ENCODE data around the gene TEKT5.
A peak's percentile ranks its signal among the peaks of the same experiment; 100 is the strongest.
"Not testable (repeated sequence)": the region's sequence is repeated elsewhere in the genome, so short reads cannot be mapped to it uniquely, and the experiment has no call there.

Gene TEKT5

DNA sequence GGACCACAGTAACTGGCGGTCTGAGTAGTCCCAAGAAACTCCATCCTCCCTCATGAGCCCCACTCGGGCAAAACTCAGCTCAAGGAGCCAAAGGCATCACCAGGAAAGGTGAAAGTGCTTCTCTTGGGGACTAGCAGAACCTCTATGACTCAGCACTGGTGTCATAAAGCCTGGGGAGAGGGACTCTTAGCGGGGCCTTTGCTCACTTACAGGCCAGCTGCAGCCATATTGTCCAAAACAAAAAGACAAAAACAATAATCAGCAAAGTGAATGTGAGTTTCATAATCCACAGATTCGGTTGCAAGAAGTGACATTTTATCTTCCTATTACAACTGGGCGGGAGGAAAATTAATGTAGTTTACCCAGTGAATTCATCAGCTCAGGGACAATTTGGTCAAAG, at the start of gene TEKT5:
Gene TEKT5 (minus strand): TSS at position 101 of the 400 bp plus-strand sequence. CDS start 57 bp downstream, at position 44.
- DNase-seq: peak; percentile 27

DNA sequence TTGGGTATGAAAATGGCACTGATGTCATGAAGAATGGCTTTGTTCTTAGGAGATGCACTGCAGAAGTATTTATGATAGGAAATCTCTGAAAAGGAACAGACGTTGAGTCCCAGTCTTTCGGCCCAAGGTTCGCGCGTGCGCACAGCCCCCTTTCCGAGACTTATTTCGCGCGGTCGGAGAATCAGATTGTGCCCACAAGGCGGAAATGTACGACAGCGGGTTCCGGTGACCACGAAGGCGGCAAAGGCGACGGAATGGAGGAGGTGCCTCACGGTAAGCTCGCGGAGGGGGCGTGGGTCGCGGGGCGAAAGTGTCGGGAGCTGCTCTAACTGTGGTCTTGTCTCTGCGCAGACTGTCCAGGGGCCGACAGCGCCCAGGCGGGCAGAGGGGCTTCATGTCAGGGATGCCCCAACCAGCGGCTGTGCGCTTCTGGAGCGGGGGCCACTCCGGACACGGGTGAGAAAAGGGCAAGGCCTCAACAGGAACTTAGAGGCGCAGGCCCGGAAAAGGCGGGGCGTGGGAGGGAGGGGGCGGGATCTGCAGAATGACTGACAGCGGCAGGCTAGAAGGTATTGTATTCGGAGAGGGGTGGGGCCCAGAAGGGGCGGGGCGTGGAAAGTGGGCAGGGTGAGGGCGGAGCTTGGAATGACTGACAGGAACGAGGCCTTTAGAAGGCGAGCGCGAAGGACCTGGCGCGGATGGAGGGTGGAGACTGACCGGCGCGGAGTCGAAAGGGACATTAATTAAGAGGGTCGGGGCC, 49.1 kb upstream of the TEKT5 start, which contains the start of gene NUBP1:
Gene NUBP1 (plus strand): TSS at position 233 of the 760 bp plus-strand sequence. CDS start 22 bp downstream, at position 255.
- DNase-seq: peak; percentile 96

DNA sequence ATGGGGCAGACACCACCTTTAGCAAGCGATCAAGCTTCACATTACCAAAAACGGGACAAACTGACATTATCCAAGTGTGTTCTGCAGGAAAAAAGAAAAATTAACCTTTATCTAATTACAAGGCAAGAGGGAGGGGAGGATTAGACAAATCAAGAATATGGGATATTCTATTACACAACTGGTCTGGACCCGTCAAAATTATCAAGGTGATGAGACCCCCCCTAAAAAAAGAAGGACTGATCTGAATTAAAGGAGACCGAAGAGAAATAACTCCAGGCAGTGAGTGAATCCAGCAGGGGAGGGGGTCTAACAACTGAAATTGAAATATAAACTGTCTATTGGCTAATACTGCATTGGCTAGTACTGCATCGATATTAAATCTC, 48.5 kb upstream of the TEKT5 start:
- no peak for DNase-seq

DNA sequence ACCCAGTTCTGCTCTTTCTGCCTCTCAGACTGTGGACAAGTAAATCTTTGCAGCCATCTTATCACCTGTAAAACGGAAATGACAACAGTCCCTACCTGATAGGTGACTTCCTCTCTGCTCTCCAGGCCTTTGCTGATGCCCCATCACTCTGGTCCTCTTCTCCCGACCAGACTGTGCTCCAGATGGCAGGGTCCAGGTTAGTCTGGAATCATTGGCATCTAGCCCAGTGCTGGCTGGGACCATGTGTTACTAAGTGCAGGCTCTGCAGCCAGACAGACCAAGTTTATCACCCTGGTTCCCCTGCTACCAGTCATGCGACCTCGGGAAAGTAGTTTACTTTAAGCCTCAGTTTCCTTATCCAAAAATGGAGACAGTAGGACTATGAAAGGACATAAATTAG, 47.1 kb upstream of the TEKT5 start:
- no peak for DNase-seq

DNA sequence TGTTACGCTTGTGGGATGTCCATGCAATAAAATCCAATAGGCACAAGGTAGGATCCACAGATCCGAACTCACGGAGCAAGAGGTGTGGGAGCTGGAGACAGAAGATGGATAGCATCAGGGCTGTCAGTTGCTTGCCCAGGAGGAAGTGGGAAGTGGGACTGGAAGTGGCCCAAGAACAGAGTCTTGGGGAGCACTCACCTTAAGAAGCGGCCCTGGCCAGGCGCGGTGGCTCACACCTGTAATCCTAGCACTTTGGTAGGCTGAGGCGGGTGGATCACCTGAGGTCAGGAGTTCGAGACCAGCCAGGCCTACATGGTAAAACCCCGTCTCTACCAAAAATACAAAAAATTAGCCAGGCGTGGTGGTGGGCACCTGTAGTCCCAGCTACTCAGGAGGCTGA, 46.5 kb upstream of the TEKT5 start:
- DNase-seq: not testable (repeated sequence)

DNA sequence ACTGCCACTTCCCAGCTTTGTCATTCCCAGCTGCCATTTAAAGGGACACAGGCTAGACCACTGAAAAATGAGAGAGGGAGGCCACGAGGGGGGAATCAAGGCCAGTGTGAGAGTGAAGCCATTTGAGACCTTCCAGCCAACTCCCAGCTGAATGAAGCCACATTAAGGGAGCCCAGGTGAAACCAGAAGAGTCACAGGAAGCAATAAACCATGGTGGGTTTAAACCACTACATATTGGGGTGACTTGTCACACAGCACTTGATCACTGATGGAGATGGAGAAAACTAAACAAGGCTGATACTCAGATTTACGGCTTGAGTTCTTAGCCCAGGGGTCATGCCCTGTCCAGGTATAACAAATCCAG, 46.1 kb upstream of the TEKT5 start:
- DNase-seq: no peak

DNA sequence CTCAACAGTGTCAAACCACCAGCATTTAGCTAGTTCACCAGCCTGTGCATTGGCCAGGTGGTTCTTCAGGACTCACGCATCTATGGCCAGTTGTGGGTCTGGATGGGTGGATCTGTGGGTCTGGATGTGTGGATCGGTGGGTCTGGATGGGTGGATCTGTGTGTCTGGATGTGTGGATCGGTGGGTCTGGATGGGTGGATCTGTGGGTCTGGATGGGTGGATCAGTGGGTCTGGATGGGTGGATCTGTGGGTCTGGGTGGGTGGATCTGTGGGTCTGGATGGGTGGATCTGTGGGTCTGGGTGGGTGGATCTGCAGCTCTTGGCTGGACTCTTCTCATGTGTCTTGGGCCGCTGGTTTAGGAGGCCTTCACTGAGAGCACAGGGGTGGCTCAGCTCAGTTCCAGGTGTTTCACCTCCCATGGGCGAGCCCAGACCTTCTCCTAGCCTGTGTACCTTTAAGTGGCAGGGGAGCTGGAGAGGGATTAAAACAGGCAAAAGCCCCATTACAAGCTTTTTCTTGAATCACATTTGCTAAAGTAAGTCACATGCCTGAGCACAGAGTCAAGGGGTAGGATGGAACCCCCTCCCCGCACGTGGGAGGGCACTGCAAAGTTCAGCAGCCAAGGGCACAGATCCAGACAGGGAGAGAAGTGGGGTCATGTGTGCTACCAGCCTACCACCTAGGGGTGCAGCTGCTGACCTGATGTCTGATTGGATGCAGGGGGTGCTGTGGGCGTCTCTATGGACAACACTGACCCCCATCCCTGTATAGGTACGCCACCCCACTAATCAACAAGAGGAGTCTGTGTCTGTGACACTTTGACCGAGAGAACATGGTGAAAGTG, 45.5 kb upstream of the TEKT5 start:
- no peak for DNase-seq

DNA sequence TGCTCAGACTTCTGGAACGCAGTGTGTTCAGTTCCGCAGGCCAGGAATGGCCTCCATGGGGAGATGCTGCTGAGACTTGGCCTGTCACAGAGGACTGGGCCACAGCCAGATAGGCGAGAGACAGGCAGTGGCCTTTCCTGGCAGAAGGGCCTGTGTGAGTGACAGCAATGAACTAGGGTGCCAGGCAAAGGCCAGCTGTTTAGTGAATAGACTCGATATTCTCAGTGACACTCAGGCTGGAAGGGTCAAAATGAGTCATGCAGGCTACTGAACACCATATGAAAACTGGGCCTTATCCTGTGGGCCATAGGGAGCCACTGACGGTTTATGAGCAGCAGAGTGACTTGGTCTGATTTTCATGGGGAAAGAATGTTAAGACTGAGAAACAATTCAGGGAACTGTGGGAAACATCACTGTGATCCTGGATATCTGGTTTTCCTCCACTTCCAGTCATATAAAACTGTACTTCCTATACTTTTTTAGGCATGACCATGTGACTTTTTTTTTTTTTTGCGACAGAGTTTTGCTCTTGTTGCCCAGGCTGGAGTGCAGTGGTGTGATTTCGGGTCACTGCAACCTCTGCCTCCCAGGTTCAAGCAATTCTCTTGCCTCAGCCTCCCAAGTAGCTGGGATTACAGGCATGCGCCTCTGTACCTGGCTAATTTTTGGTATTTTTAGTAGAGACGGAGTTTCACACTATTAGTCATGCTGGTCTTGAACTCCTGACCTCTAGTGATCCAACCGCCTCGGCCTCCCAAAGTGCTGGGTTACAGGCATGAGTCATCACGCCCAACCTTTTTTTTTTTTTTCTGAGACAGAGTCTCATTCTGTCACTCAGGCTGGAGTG, 43.7 kb upstream of the TEKT5 start:
- DNase-seq: peak; percentile 44

DNA sequence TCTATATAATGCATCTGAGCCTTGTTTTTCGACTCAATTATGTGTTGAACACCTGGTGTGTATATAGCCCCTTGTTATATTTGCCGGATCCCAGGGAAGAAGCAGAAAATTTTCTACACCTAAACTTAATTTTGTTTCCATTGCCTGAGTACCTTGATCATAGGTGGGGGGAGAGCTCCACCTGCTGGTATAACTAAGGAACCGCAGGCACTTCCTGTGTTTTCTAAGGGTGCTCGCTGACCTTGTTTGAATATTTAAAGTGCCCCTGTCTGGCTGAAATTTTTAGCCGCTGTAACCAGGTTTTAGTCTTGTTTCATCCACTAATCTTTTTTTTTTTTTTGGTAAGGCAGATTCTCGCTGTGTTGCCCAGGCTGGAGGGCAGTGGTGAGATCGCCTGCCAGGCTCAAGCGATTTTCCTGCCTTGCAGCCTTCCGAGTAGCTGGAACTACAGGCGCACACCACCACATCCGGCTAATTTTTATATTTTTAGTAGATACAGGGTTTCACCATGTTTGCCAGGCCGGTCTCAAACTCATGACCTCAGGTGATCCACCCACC, 42.4 kb upstream of the TEKT5 start:
- DNase-seq: peak; percentile 65

DNA sequence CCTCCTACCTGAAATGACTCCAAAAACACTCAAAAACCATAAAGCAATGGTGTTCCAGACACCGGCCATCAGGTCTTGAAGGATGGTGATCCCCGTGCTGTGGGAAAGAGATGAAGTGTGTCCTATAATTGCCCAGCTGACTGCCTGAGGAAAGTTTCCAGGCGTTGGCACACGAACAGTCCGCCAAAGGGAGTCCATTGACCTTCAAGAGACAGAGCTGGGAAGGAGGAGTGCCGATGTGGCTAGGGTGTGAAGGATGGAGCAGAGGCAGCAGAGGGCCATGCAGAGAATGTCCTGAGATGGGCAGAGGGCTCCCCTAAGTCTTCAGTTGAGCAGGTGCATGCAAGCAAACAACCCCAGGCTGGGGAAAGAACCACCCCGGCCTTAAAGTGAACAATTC, 37.1 kb upstream of the TEKT5 start:
- DNase-seq: no peak

DNA sequence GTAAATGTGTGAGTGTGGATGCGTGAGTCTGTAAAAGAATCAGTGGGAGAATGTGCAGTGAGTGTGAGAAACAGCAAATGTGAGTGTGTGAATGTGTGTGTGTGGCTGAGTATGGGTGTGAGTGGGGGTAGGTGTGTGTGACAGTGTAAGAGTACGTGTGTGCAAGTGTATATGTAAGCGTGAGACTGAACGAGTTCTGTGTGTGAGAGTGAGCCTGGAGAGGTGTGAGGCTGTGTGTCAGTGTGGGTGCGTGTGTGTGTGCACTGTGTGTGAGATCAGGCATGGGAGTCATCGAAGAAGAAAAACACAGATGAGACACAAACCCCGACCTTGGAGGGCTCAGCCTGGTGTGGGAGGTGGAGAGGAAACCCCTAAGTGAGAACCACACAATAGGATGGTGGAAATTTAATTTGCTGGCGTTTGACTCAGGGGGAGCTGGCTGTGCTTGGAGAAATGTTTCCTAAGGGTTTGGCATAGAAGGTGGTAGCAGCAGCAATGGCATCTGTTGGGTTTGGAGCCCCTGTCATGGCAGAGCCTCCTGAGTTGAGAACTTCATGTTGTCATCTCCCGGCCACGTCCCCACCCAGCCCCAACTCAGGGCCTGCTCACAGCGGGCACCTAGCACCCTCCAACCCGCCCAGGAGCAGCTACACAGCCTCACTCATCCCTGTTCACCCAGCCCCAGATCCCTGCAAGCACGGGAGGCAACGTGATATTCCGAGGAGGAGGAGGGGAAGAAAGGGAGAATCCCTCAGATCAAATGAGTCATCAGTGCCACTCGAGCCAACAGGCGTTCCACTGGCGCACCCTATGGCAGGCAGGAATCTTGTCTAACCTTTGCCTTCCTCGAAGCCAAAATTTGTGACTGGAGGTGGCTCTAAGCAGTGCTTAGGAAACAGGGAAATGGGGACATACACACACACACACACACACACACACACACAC, 34.6 kb upstream of the TEKT5 start:
- DNase-seq: peak; percentile 91

DNA sequence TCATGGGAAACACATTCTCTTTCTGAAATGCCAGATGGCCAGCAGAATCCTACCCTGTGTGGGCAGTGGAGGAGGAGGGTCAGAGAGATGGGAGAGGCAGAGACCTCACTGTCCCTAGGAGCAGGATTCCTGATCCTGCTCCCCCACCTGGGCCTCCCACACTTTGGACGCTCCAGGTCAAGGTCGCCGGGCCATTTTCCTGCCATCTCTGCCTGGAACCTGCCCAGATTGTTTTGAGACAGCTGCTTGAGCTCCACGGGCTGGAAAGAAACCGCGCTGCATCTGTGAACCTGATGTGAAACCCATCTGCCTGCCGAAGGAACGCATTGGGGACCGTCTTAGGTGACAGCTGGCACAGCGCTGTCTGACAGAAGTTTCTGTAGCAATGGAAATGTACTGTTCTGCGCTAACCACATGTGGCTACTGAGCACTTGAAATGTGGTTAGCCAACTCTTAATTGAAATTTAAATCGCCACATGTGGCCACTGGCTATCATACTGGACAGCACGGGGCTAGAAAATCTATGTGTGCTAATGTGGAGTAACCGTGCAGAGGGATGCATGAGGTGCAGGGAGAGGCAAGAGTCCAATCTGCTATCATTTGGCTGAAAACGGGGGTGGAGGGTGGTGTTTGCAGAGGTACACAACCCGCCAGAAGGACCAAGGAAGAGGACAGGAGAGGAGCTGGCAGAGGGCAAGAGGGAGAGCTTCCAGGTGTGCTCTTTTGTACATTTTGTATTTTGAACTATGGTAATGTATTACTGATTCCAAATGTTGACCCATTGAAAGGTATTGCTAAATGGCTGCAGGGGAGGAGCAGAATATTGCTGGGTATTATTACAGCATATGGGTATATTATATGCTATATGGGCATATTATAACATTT, 33.5 kb upstream of the TEKT5 start:
- no peak for DNase-seq

DNA sequence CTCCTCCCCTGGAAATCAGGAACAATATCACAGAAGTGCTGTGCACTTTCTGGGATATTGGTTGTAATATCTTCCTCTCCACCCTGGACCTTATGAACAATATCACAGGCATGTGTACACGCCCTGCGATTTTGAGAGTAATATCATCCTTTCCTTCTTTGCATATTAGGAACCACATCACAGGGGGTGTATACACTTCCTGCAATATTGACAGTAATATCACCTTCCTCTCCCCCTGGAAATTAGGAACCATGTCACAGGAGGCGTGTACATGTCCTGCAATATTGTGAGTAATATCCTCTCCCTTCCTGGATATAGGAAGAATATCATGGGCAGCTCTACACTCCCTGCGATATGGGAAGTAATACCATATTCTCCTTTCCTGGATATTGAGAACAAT, 14.2 kb upstream of the TEKT5 start:
- no peak for DNase-seq

DNA sequence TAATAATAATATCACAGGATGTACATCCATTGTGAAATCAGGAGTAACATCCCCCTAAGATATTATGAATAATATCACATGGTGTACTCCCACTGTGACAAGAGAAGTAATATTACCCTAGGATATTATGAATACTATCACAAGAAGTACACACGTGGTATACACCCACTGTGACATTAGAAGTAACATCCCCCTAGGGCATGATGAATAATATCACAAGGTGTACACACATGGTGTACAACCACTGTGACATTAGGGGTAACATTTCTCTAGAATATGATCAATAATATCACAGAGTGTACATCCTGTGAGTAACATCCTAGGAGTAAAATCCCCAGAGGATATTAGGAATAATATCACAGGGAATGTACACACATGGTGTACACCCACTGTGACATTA, 5.0 kb upstream of the TEKT5 start:
- DNase-seq: no peak

DNA sequence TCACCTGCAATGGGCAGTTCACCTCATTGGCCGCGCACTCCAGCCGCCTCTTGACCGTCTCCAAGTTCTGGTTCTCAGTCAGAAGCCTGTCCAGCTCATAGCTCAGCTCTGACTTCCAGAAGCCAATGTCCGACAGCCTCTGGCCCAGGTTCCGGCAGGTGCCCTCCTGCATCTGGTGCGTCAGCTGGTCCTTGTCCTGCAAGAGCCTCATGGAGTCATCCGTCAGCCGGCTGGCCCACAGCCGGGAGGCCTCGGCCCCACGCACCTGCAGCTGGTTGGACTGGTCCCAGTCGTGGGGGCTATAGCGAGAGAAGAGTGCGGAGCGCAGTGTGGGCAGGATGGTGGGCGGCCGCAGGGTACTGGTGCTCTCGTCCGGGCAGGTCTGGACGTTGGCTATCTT, 424 bp downstream of the TEKT5 start:
- no peak for DNase-seq

DNA sequence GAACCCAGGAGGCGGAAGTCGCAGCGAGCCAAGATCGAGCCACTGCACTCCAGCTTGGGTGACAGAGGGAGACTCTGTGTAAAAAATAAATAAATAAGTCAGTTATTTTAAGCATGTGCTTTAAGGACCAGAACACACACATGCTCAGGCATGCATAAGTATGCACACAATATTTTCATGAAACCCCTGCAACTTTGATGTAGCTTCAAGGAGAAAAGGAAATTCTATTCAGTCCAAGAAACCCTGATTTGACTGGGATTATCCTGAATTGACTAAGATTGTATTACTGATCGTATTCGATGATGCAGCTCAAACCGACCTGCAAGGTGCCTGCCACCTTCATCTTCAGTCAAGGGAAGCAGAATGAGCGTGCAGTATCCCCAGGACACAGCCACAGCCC, 841 bp downstream of the TEKT5 start:
- no peak for DNase-seq

DNA sequence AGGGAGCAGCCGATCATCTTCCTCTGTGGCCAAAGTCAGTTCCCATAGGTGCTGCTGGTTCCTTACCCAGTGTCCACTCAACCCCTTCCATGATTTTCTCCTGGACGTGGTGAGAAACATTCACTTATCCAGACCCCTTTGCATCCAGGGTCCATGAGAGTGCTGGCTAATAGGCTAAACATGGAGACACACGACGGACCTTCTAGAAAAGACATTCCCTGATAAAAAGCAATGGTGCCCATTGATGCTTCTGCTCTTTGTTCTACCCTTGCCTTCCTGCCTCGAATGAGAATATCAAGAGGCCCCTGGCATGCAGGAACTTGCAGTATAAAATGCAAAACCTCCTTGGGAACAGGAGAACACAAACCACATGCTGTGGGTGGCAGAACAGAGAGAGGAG, 2.3 kb downstream of the TEKT5 start:
- no peak for DNase-seq

DNA sequence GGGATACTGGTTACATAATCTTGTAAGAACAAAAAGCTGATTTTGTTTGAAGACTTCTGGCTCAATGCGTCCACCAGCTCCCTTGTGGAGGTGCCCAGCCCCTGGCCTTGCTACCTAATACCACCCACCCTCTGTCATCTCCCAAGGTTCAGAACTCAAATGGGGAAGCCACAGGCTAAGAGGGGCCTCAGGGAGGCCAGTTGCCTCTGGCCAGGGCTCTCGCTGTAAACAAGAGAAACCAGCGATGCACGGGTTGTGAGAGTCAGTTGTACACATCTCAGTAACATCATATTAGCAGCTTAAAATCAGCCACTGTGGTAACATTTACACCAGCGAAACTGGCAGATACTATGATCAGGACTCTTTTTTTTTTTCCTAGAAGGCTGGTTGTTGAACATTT, 6.0 kb downstream of the TEKT5 start:
- DNase-seq: peak; percentile 68

DNA sequence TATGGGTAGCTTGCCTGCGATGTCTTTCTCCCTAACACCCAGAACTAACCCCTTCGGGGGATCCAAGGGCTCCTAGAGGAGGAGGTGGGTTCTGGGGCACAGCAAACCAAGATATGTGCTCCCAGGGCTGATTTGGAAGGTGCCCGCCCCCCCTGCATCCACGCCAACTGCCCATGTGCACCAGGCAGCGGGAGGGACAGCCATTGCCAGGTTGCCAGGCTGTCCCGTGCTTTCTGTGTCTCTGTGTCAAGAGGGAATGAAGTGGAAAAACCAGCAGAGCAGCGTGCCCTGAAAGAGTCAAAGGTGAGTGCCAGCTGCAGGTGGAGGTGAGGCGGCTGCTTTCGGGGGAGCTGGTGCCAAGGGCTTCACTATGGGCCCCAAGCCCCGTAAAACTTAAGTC, 6.4 kb downstream of the TEKT5 start:
- DNase-seq: peak; percentile 91

DNA sequence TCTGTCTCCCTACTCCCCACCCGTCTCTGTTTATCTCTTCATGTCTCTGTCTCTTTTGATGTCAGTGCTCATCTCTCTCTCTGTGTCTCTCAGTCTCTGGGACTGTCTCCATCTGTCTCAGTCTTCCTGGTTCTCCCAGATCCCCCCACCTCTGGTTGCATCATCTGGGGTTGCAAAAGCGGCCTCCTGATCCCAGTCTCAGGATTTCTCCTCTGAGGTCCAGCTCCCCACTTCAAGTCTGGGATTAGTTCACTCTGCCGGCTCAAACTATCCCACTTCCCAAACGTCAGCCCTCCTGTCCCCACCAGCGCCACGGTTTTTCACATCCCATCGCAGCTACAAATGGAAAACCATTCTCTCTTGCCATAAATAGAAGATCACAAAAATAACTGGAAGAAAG, 9.0 kb downstream of the TEKT5 start:
- no peak for DNase-seq

Measured in DMS53 (cell line).